Central memory CD4-positive, alpha-beta T cell (primary cell): ENCODE results near the gene CNTNAP2.

Experiments
- DNase-seq: peaks from one replicate; pipeline ENCODE4 v3.0.0; 2022

The CNTNAP2 gene

GRCh38 chr7:147170341-147171012, 1053.9 kb downstream of the CNTNAP2 start:
- DNase-seq = no peak

DNA sequence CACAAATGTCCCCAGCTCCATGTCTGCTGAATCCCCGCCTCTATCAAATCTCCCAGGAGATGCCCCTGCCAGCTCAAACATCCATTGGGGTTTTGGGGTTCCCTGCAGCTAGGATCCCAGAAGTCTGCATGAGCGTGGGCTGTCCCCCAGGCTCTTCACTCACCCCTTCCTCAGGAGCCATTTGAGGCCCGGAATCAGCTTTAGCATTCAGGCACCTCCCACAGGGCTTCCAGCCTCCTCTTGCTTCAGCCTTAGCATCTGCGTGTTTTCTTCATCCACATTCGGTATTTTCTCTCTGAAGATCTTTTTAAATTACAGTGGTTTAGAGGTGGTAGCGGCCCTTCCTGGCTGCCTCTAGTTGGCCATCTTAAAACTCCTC, 1054.4 kb downstream of the CNTNAP2 start:
- no peak for DNase-seq

DNA sequence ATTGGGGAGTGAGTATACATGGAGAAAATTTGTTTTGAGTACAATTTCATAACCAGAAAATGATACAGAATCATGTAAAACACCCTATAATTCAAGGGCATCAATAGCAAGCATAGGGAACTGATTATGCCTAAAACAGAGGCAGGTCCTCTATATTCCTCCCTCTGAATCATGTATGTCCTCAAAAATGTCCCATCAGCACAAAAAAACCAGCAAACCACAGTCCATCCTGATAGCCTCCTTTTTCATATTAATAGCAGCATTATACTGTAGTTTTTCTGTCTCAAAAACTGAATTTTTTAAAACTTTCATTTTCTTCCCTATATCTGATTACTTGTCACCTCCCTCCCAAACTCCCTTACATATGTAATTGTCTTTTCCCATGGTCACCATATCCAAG, 1057.3 kb downstream of the CNTNAP2 start:
- DNase-seq = no peak

- no peak for DNase-seq
Observed at GRCh38 chr7:147182874-147183273, 1066.3 kb downstream of the CNTNAP2 start.

- no peak for DNase-seq
Observed at GRCh38 chr7:147183276-147183675, 1066.7 kb downstream of the CNTNAP2 start.

- DNase-seq = no peak
Observed at GRCh38 chr7:147188467-147188866, 1071.9 kb downstream of the CNTNAP2 start.

DNA sequence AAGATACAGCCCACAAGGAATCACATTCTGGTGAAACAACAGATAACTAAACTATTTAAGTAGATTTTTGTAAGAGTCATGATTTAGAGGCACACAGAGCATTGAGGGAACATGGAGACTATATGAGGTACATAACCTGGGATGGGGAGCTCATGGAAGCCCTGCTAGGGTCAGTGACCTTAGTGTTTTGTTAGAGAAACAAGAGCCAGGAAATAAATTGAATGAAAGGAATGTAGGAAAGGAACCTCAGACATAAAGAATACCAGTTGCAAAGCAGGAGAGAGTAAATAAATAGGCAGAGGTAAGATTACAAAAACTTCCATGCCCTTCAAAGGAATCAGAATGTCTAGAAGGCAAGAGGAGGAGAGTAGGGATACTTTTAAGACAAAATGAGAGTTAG, 1076.9 kb downstream of the CNTNAP2 start:
- DNase-seq = no peak

DNA sequence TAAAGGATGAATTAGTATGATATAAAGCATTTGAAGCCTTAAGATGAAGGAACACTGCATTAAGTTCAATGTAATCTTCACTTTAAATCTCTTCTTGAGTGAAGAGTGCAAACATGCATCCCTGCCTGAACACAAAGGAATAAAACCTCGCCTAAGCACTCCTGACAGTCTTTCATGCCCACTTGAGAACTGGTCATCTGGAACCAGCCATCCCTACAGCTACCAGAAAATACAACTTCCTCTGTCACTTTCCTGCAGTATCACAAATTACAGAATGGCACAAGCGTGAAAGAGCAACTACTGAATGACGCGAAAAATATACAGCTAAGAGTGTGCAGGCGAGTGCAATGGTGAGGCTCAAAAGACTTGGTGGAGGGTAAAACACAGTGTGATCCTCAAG, 1079.9 kb downstream of the CNTNAP2 start:
- no peak for DNase-seq

DNA sequence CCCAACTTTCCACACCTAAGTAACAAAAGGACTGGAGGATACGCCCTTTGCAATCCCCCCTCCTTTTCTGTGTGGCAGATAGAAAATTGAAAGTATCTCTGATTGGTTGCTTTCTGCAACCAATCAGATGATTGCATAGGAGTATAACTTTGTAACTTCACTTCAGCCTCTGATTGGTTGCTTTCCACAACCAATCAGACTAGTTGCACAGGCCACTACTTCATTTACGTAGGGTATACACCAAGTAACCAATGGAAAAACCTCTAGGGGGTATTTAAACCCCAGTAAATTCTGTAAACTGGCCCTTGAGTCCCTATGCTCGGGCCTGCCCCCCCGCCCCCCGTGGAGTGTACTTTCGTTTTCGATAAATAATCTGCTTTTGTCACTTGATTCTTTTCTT, 1080.4 kb downstream of the CNTNAP2 start:
- DNase-seq = no peak

GRCh38 chr7:147199868-147200267, 1083.3 kb downstream of the CNTNAP2 start:
- DNase-seq = no peak

DNA sequence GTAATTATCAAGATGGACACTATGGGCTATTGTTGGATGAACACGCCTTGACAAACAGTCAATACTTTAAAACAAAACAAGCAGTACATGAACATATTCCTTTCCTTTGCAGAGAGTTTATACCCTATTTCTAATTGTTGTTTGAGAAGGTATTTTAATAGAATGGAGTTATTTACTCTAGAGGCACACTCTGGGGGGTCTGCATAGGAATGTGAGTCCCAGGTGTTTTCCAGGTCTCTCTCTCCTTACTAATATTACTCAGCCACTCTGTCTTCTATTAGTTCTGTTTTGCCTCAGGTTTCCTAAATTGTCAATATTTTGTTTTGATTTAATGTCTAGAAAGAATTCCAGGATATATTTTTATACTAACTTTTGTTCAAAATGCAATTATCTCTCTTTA, 1091.4 kb downstream of the CNTNAP2 start:
- DNase-seq = no peak

- no peak for DNase-seq
Observed at GRCh38 chr7:147231275-147231674, 1114.7 kb downstream of the CNTNAP2 start.

DNA sequence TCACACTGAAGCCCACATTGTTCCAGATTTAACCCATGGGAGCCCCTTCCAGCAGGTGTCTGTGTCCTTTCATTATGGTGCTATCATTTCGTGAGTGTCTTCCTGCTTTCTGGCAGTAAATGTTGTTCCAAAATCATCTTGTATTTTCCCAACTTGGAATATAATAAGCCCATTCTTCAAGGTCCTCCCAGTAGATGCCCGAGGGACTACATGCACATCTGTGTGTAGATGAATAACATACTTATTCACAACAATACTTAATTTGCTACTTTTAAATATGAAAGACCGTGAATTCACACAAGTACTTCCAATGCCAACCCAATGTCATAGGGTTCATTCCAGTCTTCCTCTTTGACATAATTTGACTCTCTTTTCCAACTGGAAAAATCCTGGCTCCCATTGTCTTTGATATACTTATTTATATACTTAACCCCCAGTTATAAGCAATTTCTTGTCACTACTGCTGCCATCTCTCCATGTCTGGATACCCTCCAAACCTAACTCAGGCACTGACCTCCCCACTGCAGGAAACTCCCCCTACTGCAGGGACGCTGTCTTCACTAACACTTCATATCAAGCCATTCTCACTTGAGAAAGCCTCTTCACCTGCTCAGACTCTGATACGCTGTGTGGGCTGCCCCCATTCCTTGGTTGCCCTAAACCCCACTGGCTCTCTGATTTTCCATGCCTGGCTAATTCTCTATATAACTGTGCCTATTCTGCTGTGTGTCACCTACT, 1119.2 kb downstream of the CNTNAP2 start:
- no peak for DNase-seq

- DNase-seq = no peak
Observed at GRCh38 chr7:147240468-147240867, 1123.9 kb downstream of the CNTNAP2 start.

DNA sequence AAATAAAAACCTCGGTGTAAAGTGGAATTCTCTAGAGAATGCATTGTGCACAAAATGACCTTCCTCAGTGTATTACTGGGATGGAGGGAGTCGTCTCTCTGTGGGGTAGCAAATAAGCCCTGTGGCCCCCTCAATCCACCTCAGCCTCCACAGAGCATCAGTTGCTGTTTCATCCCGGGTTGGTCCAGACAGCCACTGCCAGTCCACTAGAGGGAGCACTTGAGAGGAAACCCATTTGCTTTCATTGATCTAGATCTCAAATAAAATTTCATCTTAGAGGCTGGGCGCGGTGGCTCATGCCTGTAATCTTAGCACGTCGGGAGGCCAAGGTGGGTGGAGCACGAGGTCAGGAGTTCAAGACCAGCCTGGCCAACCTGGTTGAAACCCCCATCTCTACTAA, 1128.7 kb downstream of the CNTNAP2 start:
- no peak for DNase-seq

DNA sequence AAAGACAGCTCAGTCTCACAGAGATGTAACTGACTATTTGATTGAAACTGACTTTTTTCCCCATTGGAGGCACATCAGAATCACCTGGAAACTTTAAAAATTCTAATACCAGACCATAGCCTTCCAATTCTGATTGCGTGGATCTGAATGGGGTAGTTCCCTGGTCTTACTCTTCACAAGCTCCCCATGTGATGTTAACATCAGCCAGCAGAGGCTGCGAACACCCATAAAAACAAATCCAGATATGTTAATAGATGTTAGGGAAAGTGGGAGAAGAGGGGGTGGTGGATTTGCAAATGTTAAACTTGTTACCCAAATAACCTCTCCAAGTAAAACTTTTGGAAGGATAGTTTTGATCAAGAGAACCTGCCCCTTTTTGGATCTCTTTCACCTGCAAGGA, 1133.4 kb downstream of the CNTNAP2 start:
- no peak for DNase-seq

- no peak for DNase-seq
Observed at GRCh38 chr7:147251751-147252325, 1135.2 kb downstream of the CNTNAP2 start.

- no peak for DNase-seq
Observed at GRCh38 chr7:147261693-147262092, 1145.1 kb downstream of the CNTNAP2 start.

DNA sequence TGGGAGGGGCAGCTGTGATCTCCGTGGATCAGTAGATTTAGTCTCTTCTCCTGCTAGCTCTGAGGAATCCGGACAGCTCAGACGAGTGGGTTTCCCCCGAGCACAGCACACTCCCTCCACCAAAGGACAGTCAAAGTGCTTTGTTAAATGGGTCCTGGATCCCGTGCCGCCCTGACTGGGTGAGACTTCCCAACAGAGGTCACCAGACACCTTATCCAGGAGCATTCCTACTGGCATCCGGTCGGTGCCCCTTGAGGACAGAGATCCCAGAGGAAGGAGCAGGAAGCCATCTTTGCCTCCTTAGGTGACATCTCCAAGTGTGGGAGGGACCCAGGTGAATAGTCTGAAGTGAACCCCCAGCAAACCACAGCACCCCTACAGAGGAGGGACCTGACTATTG, 1148.9 kb downstream of the CNTNAP2 start:
- no peak for DNase-seq

GRCh38 chr7:147276106-147276505, 1159.5 kb downstream of the CNTNAP2 start:
- no peak for DNase-seq

GRCh38 chr7:147276783-147277370, 1160.3 kb downstream of the CNTNAP2 start:
- no peak for DNase-seq

DNA sequence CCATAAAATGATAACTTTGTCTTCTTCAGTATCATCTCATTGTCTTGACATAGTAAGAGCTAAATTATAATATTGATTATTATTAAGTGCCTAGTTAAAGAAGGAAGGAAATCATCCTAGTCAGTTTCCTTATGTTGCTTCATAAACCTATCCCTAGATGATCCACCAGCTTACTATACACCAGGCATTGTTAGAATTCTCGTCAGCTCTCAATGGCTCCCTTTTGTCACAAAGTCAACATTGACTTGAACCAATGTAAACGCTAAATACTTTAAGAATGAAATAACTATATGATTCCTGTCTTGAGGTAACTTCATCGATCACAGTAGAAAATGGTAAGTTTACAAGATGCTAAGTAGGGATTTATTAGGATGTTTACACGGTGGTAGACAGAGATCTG, 1162.9 kb downstream of the CNTNAP2 start:
- DNase-seq = no peak

- DNase-seq = no peak
Observed at GRCh38 chr7:147279964-147280374, 1163.4 kb downstream of the CNTNAP2 start.

DNA sequence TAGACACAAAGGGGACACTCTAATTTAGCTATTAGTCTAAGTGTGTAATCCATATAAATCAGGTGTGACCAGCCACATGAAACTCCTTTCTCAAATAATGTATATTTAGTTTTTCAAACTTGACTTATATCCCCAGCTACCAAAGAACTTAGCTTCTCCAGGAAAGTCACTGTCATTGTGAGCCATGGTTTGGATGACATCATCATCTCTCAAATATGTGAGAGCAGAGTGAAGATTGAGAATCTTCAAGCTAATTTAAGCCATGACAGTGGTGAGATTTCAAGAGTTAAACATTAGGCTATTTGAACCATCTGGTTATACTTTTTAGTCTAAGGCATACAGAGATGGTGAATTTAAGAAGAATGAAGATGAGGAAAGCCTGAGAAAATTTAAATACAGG, 1165.6 kb downstream of the CNTNAP2 start:
- DNase-seq = no peak
